ENCODE results near the gene EME2.

GRCh38 chr16:1769402-1770300 lies 3.0 kb upstream of the EME2 start:
- TF ChIP-seq CTCF (IDR thresholded peaks at IDR 0.05) (no peak), POLR2A (IDR thresholded peaks at IDR 0.05) (no peak)

Data from adrenal gland (tissue), 5 donors.